ENCODE data around the gene USP36. TPM values are rescaled to one million over a fixed set of nuclear protein-coding genes. Genes with fewer than 3 reads are reported as not detected.
"Not testable (repeated sequence)": the region's sequence is repeated elsewhere in the genome, so short reads cannot be mapped to it uniquely, and the experiment has no call there.

Gene USP36
- polyA plus RNA-seq, 1 donor (not counting 4 experiments of a cell fraction or from before 2014, with no cell fraction given), result 25.2 TPM

DNA sequence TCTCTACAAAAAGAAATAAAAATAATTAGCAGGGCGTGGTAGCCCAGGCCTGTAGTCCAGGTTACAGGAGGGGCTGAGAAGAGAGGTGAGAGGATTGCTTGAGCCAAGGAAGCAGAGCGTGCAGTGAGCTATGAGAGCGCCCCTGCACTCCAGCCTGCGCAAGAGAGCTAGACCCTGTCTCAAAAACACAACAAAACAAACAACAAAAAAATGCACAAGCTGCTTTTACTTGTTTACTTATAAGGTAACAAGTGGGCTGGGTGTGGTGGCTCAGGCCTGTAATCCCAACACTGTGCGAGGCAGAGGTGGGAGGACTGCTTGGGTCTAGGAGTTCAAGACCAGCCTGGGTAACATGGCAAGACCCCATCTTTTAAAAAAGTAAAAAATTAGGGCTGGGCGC, 60.3 kb downstream of the USP36 start:
- peaks cover 12% of the 10 kb centered on the region for H3K4me1 ChIP-seq (ENCODE audit: control insufficient read depth, extremely low read depth, insufficient read depth, low read length)
- dilution Hi-C loops (cut with MboI; ENCODE audit: extremely low pct_ligation_motif_present, low sequenced_read_pairs), result no loop called here
- H3K9me1 ChIP-seq (ENCODE audit: control insufficient read depth, extremely low read depth, insufficient read depth, low read length), result no peaks in the 10 kb centered on the region
- no peak overlapping the region for H2AFZ ChIP-seq (ENCODE audit: control insufficient read depth, low read length)
- H3K27me3 ChIP-seq (ENCODE audit: control insufficient read depth, extremely low read depth, insufficient read depth, low read length), result no peaks in the 10 kb centered on the region
- peak overlapping the region; percentile 50 for H3K27ac ChIP-seq (ENCODE audit: control insufficient read depth, insufficient read depth, low read length)
- no peaks in the 10 kb centered on the region for H3K9me3 ChIP-seq (ENCODE audit: control insufficient read depth, low read depth, low read length)
- peak overlapping the region; percentile 49 for H3K4me2 ChIP-seq (ENCODE audit: control insufficient read depth, extremely low read depth, insufficient read depth, low read depth, low read length)
- no peak for DNase-seq (ENCODE audit: low read depth, low spot score)
- no peaks in the 10 kb centered on the region for H3K36me3 ChIP-seq (ENCODE audit: control insufficient read depth in 2 of 2, extremely low read depth in 1 of 2, insufficient read depth in 2 of 2, low read length in 2 of 2)
- FAIRE-seq, result no peak
- H3K4me3 ChIP-seq (ENCODE audit: control insufficient read depth in 2 of 3, extremely low read depth in 1 of 3, insufficient read depth in 2 of 3, low read depth in 1 of 3, low read length in 3 of 3), result peak overlapping the region in 1 of 3 experiments; percentile 83
- peaks cover 44% of the 10 kb centered on the region for H3K79me2 ChIP-seq (ENCODE audit: control insufficient read depth, insufficient read depth, low read length)
- H3K9ac ChIP-seq (ENCODE audit: control insufficient read depth, extremely low read depth, insufficient read depth, low read length), result peak overlapping the region; percentile 88
- TF ChIP-seq EZH2 (IDR thresholded peaks at IDR 0.05; ENCODE audit: low read length), result no peak
- TF ChIP-seq, protein P1, sequence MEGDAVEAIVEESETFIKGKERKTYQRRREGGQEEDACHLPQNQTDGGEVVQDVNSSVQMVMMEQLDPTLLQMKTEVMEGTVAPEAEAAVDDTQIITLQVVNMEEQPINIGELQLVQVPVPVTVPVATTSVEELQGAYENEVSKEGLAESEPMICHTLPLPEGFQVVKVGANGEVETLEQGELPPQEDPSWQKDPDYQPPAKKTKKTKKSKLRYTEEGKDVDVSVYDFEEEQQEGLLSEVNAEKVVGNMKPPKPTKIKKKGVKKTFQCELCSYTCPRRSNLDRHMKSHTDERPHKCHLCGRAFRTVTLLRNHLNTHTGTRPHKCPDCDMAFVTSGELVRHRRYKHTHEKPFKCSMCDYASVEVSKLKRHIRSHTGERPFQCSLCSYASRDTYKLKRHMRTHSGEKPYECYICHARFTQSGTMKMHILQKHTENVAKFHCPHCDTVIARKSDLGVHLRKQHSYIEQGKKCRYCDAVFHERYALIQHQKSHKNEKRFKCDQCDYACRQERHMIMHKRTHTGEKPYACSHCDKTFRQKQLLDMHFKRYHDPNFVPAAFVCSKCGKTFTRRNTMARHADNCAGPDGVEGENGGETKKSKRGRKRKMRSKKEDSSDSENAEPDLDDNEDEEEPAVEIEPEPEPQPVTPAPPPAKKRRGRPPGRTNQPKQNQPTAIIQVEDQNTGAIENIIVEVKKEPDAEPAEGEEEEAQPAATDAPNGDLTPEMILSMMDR (optimal IDR thresholded peaks at IDR 0.05 in 1 of 3, IDR thresholded peaks at IDR 0.05 in 1 of 3, conservative IDR thresholded peaks at IDR 0.05 in 1 of 3; ENCODE audit: extremely low read depth in 1 of 3, insufficient read depth in 2 of 3, low read length in 3 of 3), result no peak
- H4K20me1 ChIP-seq (ENCODE audit: control insufficient read depth, extremely low read depth, insufficient read depth, low read length), result no peaks in the 10 kb centered on the region

DNA sequence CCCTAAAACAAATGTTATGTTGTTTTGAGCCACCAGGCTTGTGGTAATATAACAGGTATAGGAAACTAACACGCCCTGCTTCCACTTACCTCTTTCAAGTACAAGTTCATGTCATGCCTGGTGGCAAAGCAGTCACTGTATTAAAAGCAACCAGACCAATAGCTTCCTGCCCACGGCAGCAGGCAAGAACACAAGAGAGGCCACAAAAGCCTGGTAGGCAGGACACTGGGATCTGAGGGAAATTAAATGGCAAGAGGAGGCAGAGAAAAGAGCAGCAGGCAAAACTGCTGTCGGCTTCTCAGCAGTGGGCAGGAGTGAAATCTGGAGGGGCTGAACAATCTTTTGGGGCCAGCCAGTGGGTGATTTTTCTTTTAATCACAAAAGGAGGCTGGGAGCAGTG, 60.8 kb downstream of the USP36 start:
- no peaks in the 10 kb centered on the region for H3K27me3 ChIP-seq (ENCODE audit: control insufficient read depth, extremely low read depth, insufficient read depth, low read length)
- no peaks in the 10 kb centered on the region for H3K9me3 ChIP-seq (ENCODE audit: control insufficient read depth, low read depth, low read length)
- peaks cover 49% of the 10 kb centered on the region for H3K79me2 ChIP-seq (ENCODE audit: control insufficient read depth, insufficient read depth, low read length)
- dilution Hi-C loops (cut with MboI; ENCODE audit: extremely low pct_ligation_motif_present, low sequenced_read_pairs), result no loop called here
- H3K27ac ChIP-seq (ENCODE audit: control insufficient read depth, insufficient read depth, low read length), result peak overlapping the region; percentile 50
- no peak for DNase-seq (ENCODE audit: low read depth, low spot score)
- no peak overlapping the region for H3K4me3 ChIP-seq (ENCODE audit: control insufficient read depth in 2 of 3, extremely low read depth in 1 of 3, insufficient read depth in 2 of 3, low read depth in 1 of 3, low read length in 3 of 3)
- FAIRE-seq, result no peak
- peaks cover 2% of the 10 kb centered on the region for H3K9me1 ChIP-seq (ENCODE audit: control insufficient read depth, extremely low read depth, insufficient read depth, low read length)
- peaks cover 16% of the 10 kb centered on the region for H3K4me1 ChIP-seq (ENCODE audit: control insufficient read depth, extremely low read depth, insufficient read depth, low read length)
- TF ChIP-seq, protein P1 (optimal IDR thresholded peaks at IDR 0.05 in 1 of 3, IDR thresholded peaks at IDR 0.05 in 1 of 3, conservative IDR thresholded peaks at IDR 0.05 in 1 of 3; ENCODE audit: extremely low read depth in 1 of 3, insufficient read depth in 2 of 3, low read length in 3 of 3), result no peak
- TF ChIP-seq EZH2 (IDR thresholded peaks at IDR 0.05; ENCODE audit: low read length), result no peak
- H3K4me2 ChIP-seq (ENCODE audit: control insufficient read depth, extremely low read depth, insufficient read depth, low read depth, low read length), result peak overlapping the region; percentile 49
- H4K20me1 ChIP-seq (ENCODE audit: control insufficient read depth, extremely low read depth, insufficient read depth, low read length), result no peaks in the 10 kb centered on the region
- no peak overlapping the region for H2AFZ ChIP-seq (ENCODE audit: control insufficient read depth, low read length)
- H3K36me3 ChIP-seq (ENCODE audit: control insufficient read depth in 2 of 2, extremely low read depth in 1 of 2, insufficient read depth in 2 of 2, low read length in 2 of 2), result no peaks in the 10 kb centered on the region
- peak overlapping the region; percentile 88 for H3K9ac ChIP-seq (ENCODE audit: control insufficient read depth, extremely low read depth, insufficient read depth, low read length)

DNA sequence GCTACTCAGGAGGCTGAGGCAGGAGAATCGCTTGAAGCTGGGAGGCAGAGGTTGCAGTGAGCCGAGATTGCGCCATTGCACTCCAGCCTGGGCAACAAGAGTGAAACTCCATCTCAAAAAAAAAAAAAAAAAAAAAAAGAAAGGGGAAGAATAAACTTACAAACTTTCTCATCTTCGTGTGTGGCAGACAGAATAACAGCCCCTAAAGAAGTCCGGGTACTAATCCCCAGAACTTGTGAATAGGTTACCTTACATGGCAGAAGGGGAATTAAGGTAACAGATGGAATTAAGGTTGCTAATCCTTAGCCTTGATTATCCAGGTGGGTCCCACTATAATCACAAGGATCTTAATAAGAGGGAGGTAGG, 61.3 kb downstream of the USP36 start:
- FAIRE-seq; H3K4me3 ChIP-seq (ENCODE audit: control insufficient read depth in 2 of 3, extremely low read depth in 1 of 3, insufficient read depth in 2 of 3, low read depth in 1 of 3, low read length in 3 of 3); H3K9ac ChIP-seq (ENCODE audit: control insufficient read depth, extremely low read depth, insufficient read depth, low read length); H3K9me3 ChIP-seq (ENCODE audit: control insufficient read depth, low read depth, low read length); H2AFZ ChIP-seq (ENCODE audit: control insufficient read depth, low read length); H3K4me2 ChIP-seq (ENCODE audit: control insufficient read depth, extremely low read depth, insufficient read depth, low read depth, low read length); H3K27me3 ChIP-seq (ENCODE audit: control insufficient read depth, extremely low read depth, insufficient read depth, low read length); H3K9me1 ChIP-seq (ENCODE audit: control insufficient read depth, extremely low read depth, insufficient read depth, low read length); H3K27ac ChIP-seq (ENCODE audit: control insufficient read depth, insufficient read depth, low read length); H4K20me1 ChIP-seq (ENCODE audit: control insufficient read depth, extremely low read depth, insufficient read depth, low read length); dilution Hi-C loops (cut with MboI; ENCODE audit: extremely low pct_ligation_motif_present, low sequenced_read_pairs); H3K36me3 ChIP-seq (ENCODE audit: control insufficient read depth in 2 of 2, extremely low read depth in 1 of 2, insufficient read depth in 2 of 2, low read length in 2 of 2); DNase-seq (ENCODE audit: low read depth, low spot score): not testable (repeated sequence)
- H3K79me2 ChIP-seq (ENCODE audit: control insufficient read depth, insufficient read depth, low read length), result peaks cover 55% of the 10 kb centered on the region
- H3K4me1 ChIP-seq (ENCODE audit: control insufficient read depth, extremely low read depth, insufficient read depth, low read length), result peaks cover 22% of the 10 kb centered on the region
